HEK293 (cell line): ENCODE results near the gene QPCTL.
A peak's percentile ranks its signal among the peaks of the same experiment; 100 is the strongest.

Experiments used
- GLI4 ChIP-seq: fragments of 450-650 bp; formaldehyde crosslinking; IDR thresholded peaks from 2 replicates; pipeline ENCODE4 v1.5.1; 2016; ENCODE audit warnings: missing biosample characterization, missing genetic modification characterization
- PRDM2 ChIP-seq: fragments of 450-650 bp; formaldehyde crosslinking; IDR thresholded peaks from 2 replicates; pipeline ENCODE4 v1.5.1; 2016; ENCODE audit warnings: missing biosample characterization, missing genetic modification characterization, borderline replicate concordance
- SP2 ChIP-seq: fragments of 450-650 bp; formaldehyde crosslinking; IDR thresholded peaks from 2 replicates; pipeline ENCODE4 v1.5.1; 2016; ENCODE audit warnings: missing biosample characterization, missing genetic modification characterization
- ZBTB20 ChIP-seq: fragments of 450-650 bp; formaldehyde crosslinking; IDR thresholded peaks from 2 replicates; pipeline ENCODE4 v1.5.1; 2016; ENCODE audit warnings: missing biosample characterization, missing genetic modification characterization
- ZFP37 ChIP-seq: fragments of 450-650 bp; formaldehyde crosslinking; IDR thresholded peaks from 2 replicates; pipeline ENCODE4 v1.5.1; 2016; ENCODE audit warnings: missing biosample characterization, missing genetic modification characterization
- ZFP69B ChIP-seq: fragments of 450-650 bp; formaldehyde crosslinking; IDR thresholded peaks from 2 replicates; pipeline ENCODE4 v1.5.1; 2016; ENCODE audit warnings: missing biosample characterization, missing genetic modification characterization
- ZNF114 ChIP-seq: fragments of 450-650 bp; formaldehyde crosslinking; IDR thresholded peaks from 2 replicates; pipeline ENCODE4 v1.5.0; 2017; ENCODE audit warnings: missing biosample characterization, missing genetic modification characterization
- ZNF16 ChIP-seq: fragments of 450-650 bp; formaldehyde crosslinking; IDR thresholded peaks from 2 replicates; pipeline ENCODE4 v1.5.1; 2016; ENCODE audit warnings: low read depth, missing biosample characterization, missing genetic modification characterization
- ZNF169 ChIP-seq: fragments of 450-650 bp; formaldehyde crosslinking; IDR thresholded peaks from 2 replicates; pipeline ENCODE4 v1.5.1; 2016; ENCODE audit warnings: missing biosample characterization, missing genetic modification characterization
- ZNF280D ChIP-seq: fragments of 450-650 bp; formaldehyde crosslinking; IDR thresholded peaks from 2 replicates; pipeline ENCODE4 v1.5.1; 2016; ENCODE audit warnings: missing biosample characterization, missing genetic modification characterization
- ZNF311 ChIP-seq: fragments of 450-650 bp; formaldehyde crosslinking; IDR thresholded peaks from 2 replicates; pipeline ENCODE4 v1.5.1; 2017; ENCODE audit warnings: missing biosample characterization, missing genetic modification characterization, borderline replicate concordance
- ZNF341 ChIP-seq: fragments of 450-650 bp; formaldehyde crosslinking; IDR thresholded peaks from 2 replicates; pipeline ENCODE4; 2016; ENCODE audit warnings: low read depth, missing biosample characterization, missing genetic modification characterization
- ZNF366 ChIP-seq: fragments of 450-650 bp; formaldehyde crosslinking; conservative IDR thresholded peaks from 2 replicates; pipeline ENCODE4 v1.5.1; 2016; ENCODE audit warnings: missing biosample characterization, missing genetic modification characterization
- ZNF48 ChIP-seq: fragments of 450-650 bp; formaldehyde crosslinking; IDR thresholded peaks from 2 replicates; pipeline ENCODE4 v1.5.1; 2016; ENCODE audit warnings: missing biosample characterization, missing genetic modification characterization
- ZNF548 ChIP-seq: fragments of 450-650 bp; formaldehyde crosslinking; IDR thresholded peaks from 2 replicates; pipeline ENCODE4 v1.5.1; 2016; ENCODE audit warnings: missing biosample characterization, missing genetic modification characterization
- ZNF585B ChIP-seq: fragments of 450-650 bp; formaldehyde crosslinking; IDR thresholded peaks from 2 replicates; pipeline ENCODE4 v1.5.1; 2016; ENCODE audit warnings: missing biosample characterization, missing genetic modification characterization
- ZNF626 ChIP-seq: fragments of 450-650 bp; sonication (Bioruptor Pico); formaldehyde crosslinking; IDR thresholded peaks from 2 replicates; pipeline ENCODE4 v1.5.1; 2018; ENCODE audit warnings: missing biosample characterization, missing genetic modification characterization, inconsistent platforms
- ZNF677 ChIP-seq: fragments of 450-650 bp; IDR thresholded peaks from 2 replicates; pipeline ENCODE4 v1.5.0; 2018; ENCODE audit warnings: missing biosample characterization, mild to moderate bottlenecking, missing genetic modification characterization, moderate library complexity
- ZNF704 ChIP-seq: fragments of 450-650 bp; formaldehyde crosslinking; IDR thresholded peaks from 2 replicates; pipeline ENCODE4 v1.5.1; 2016; ENCODE audit warnings: missing biosample characterization, missing genetic modification characterization
- ZNF843 ChIP-seq: fragments of 450-650 bp; formaldehyde crosslinking; IDR thresholded peaks from 2 replicates; pipeline ENCODE4 v1.5.1; 2016; ENCODE audit warnings: missing biosample characterization, missing genetic modification characterization
- ZSCAN18 ChIP-seq: fragments of 450-650 bp; formaldehyde crosslinking; IDR thresholded peaks from 2 replicates; pipeline ENCODE4 v1.5.1; 2016; ENCODE audit warnings: missing biosample characterization, missing genetic modification characterization
- ZSCAN23 ChIP-seq: fragments of 450-650 bp; formaldehyde crosslinking; IDR thresholded peaks from 2 replicates; pipeline ENCODE4 v1.5.1; 2016; ENCODE audit warnings: missing biosample characterization, missing genetic modification characterization
- TF ChIP-seq, protein P1 (sequence below): fragments of 450-650 bp; formaldehyde crosslinking; conservative IDR thresholded peaks from 2 replicates; pipeline ENCODE4 v1.5.1; 2016; ENCODE audit warnings: low read depth, missing biosample characterization, missing genetic modification characterization

Gene QPCTL

DNA sequence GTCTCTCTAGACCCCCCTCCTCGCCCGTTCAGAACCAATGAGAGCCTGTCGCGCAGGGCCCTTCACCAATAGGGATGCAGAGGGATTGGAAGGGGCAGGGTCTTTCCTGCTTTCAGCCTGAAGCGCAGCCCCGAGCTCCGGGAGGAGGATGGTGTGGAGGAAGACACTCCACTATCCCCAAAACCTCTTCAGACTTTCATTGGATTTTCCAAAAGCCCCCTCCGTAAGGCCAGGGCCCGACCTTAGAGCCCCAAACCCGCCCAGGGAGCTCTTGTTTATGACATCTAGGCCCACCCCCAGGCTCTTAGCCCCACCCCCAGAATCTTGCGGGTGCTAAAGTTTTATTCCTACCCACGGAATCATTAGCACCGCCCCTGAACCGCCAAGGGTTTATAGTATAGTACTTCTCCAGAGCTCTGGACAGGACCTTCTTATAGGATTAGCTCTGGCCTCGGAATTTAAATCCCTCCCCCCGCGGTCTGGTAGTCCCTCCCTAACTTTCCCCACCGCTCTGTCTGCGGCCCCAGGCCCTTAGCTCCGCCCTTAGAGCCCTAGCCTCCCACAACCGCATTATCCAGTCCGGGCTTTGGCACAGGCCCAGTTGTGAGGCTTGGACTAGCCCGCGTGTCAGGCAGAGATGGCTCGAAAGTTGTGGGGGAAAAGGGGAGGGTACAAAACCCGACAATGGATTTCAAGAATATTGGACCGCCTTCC, 46.7 kb upstream of the QPCTL start (continued):
- no peak for TF ChIP-seq ZSCAN23
- no peak for TF ChIP-seq ZNF677 (tag by site-specific recombination)
- no peak for TF ChIP-seq ZNF114
- TF ChIP-seq ZNF16 (tag by site-specific recombination): no peak
- no peak for TF ChIP-seq ZNF341 (tag by site-specific recombination)
- peak; percentile 35; the same call in 1 of the 2 replicates for TF ChIP-seq ZNF366 (tag by site-specific recombination)
- TF ChIP-seq PRDM2: no peak
- TF ChIP-seq ZNF548 (tag by site-specific recombination): no peak
- TF ChIP-seq ZNF311: no peak
- no peak for TF ChIP-seq ZFP69B (tag by site-specific recombination)
- no peak for TF ChIP-seq ZNF48 (tag by site-specific recombination)
- TF ChIP-seq ZBTB20 (tag by site-specific recombination): no peak; the same call in 1 of the 2 replicates
- peak; percentile 68 for TF ChIP-seq SP2
- no peak for TF ChIP-seq ZNF843 (tag by site-specific recombination)
- TF ChIP-seq ZNF704 (tag by site-specific recombination): no peak
- 0 out of 2 replicates have a peak, but pooled peaks have one; percentile 41 for TF ChIP-seq ZNF280D (tag by site-specific recombination)
- TF ChIP-seq ZNF585B (tag by site-specific recombination): no peak
- TF ChIP-seq, protein P1, sequence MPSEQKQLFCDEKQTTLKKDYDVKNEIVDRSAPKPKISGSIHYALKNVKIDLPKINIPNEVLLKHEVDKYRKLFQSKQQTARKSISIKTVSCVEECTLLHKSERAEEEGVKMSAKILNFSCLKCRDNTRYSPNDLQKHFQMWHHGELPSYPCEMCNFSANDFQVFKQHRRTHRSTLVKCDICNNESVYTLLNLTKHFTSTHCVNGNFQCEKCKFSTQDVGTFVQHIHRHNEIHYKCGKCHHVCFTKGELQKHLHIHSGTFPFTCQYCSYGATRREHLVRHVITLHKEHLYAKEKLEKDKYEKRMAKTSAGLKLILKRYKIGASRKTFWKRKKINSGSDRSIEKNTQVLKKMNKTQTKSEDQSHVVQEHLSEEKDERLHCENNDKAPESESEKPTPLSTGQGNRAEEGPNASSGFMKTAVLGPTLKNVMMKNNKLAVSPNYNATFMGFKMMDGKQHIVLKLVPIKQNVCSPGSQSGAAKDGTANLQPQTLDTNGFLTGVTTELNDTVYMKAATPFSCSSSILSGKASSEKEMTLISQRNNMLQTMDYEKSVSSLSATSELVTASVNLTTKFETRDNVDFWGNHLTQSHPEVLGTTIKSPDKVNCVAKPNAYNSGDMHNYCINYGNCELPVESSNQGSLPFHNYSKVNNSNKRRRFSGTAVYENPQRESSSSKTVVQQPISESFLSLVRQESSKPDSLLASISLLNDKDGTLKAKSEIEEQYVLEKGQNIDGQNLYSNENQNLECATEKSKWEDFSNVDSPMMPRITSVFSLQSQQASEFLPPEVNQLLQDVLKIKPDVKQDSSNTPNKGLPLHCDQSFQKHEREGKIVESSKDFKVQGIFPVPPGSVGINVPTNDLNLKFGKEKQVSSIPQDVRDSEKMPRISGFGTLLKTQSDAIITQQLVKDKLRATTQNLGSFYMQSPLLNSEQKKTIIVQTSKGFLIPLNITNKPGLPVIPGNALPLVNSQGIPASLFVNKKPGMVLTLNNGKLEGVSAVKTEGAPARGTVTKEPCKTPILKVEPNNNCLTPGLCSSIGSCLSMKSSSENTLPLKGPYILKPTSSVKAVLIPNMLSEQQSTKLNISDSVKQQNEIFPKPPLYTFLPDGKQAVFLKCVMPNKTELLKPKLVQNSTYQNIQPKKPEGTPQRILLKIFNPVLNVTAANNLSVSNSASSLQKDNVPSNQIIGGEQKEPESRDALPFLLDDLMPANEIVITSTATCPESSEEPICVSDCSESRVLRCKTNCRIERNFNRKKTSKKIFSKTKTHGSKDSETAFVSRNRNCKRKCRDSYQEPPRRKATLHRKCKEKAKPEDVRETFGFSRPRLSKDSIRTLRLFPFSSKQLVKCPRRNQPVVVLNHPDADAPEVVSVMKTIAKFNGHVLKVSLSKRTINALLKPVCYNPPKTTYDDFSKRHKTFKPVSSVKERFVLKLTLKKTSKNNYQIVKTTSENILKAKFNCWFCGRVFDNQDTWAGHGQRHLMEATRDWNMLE (tag by site-specific recombination): no peak
- 0 out of 2 replicates have a peak, but pooled peaks have one; percentile 40 for TF ChIP-seq ZFP37 (tag by site-specific recombination)
- no peak for TF ChIP-seq ZNF169
- no peak for TF ChIP-seq GLI4 (tag by site-specific recombination)
- TF ChIP-seq ZNF626 (tag by site-specific recombination): no peak
- 0 out of 2 replicates have a peak, but pooled peaks have one; percentile 49 for TF ChIP-seq ZSCAN18 (tag by site-specific recombination)
